ENCODE results near the gene ACTL10.

DNA sequence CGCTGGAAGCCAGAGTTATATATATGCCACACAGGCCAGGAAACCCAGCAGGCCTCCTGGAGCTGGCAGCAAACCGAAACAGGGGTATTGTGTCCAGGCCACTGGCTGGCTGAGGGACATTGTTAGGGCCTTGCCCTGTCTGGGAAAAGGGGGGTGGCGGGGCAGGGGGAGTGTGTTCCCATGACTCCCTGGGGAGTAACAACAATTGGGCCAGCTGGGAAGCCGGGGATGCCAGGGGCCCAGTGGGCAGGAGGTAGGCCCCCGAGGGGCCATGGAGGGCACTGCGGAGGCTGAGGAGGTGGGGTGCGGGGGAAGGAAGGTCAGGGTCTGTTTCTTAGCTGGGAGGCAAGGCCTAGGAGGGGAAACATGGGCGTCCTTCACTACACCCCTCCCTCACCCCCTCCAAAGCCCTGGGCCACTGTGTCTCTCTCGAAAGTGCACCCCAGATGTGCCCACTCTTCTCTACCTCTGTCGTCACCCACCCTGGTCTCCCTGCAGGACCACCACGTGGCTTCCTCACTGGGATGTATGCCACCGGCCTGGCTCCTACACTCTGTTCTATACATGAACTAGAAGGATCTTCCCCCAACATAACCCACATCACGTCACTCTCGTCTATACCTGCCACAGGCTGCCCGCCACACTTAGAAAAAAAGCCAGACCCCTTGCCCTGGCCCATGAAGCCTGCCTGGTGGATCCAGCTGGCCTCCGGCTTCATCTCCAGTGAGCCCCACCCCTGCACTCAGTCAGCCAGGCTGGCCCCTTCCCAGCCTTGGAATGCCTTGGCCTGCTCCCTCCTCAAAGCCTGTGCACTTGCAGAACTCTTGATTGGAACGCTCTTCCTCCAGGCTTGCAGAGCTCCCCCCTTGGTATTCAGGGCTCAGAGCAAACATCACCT, 27.2 kb downstream of the ACTL10 start:
- TF ChIP-seq, protein P1, sequence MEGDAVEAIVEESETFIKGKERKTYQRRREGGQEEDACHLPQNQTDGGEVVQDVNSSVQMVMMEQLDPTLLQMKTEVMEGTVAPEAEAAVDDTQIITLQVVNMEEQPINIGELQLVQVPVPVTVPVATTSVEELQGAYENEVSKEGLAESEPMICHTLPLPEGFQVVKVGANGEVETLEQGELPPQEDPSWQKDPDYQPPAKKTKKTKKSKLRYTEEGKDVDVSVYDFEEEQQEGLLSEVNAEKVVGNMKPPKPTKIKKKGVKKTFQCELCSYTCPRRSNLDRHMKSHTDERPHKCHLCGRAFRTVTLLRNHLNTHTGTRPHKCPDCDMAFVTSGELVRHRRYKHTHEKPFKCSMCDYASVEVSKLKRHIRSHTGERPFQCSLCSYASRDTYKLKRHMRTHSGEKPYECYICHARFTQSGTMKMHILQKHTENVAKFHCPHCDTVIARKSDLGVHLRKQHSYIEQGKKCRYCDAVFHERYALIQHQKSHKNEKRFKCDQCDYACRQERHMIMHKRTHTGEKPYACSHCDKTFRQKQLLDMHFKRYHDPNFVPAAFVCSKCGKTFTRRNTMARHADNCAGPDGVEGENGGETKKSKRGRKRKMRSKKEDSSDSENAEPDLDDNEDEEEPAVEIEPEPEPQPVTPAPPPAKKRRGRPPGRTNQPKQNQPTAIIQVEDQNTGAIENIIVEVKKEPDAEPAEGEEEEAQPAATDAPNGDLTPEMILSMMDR (IDR thresholded peaks at IDR 0.05 in 8 of 11, conservative IDR thresholded peaks at IDR 0.05 in 3 of 11), result no peak
- TF ChIP-seq POLR2A (IDR thresholded peaks at IDR 0.05), result no peak
- TF ChIP-seq POLR2AphosphoS5 (IDR thresholded peaks at IDR 0.05), result no peak
